Measurements from ENCODE around the gene SLC25A13. TPM values are rescaled to one million over a fixed set of nuclear protein-coding genes. Genes with fewer than 3 reads are reported as not detected.

The SLC25A13 gene
- total RNA-seq, 1 experiment from 2014 or later = 22.2 TPM

GRCh38 chr7:96244244-96244991 is 77.5 kb downstream of the SLC25A13 start:
- DNase-seq (ENCODE audit: low read depth) = no peak

- DNase-seq (ENCODE audit: low read depth) = no peak
Measured at GRCh38 chr7:96243241-96243640, 78.7 kb downstream of the SLC25A13 start.

- DNase-seq (ENCODE audit: low read depth) = no peak
Measured at GRCh38 chr7:96241855-96242254, 80.0 kb downstream of the SLC25A13 start.

- DNase-seq (ENCODE audit: low read depth) = peak; percentile 31
Measured at GRCh38 chr7:96238976-96239766, 82.7 kb downstream of the SLC25A13 start.

- DNase-seq (ENCODE audit: low read depth) = no peak
Measured at GRCh38 chr7:96238474-96238873, 83.4 kb downstream of the SLC25A13 start.

GRCh38 chr7:96237040-96237439 is 84.9 kb downstream of the SLC25A13 start:
- DNase-seq (ENCODE audit: low read depth) = no peak

GRCh38 chr7:96236198-96237039 is 85.5 kb downstream of the SLC25A13 start:
- peak; percentile 100 for DNase-seq (ENCODE audit: low read depth)

- peak; percentile 26 for DNase-seq (ENCODE audit: low read depth)
Measured at GRCh38 chr7:96235281-96235680, 86.6 kb downstream of the SLC25A13 start.

GRCh38 chr7:96233528-96234154 is 88.3 kb downstream of the SLC25A13 start:
- no peak for DNase-seq (ENCODE audit: low read depth)

- DNase-seq (ENCODE audit: low read depth) = no peak
Measured at GRCh38 chr7:96233084-96233483, 88.8 kb downstream of the SLC25A13 start.

- no peak for DNase-seq (ENCODE audit: low read depth)
Measured at GRCh38 chr7:96228760-96229159, 93.1 kb downstream of the SLC25A13 start.

- no peak for DNase-seq (ENCODE audit: low read depth)
Measured at GRCh38 chr7:96225251-96225650, 96.6 kb downstream of the SLC25A13 start.

- DNase-seq (ENCODE audit: low read depth) = no peak
Measured at GRCh38 chr7:96224685-96225084, 97.2 kb downstream of the SLC25A13 start.

GRCh38 chr7:96224073-96224472 is 97.8 kb downstream of the SLC25A13 start:
- no peak for DNase-seq (ENCODE audit: low read depth)

- no peak for DNase-seq (ENCODE audit: low read depth)
Measured at GRCh38 chr7:96221888-96222287, 100.0 kb downstream of the SLC25A13 start.

- DNase-seq (ENCODE audit: low read depth) = peak; percentile 48
Measured at GRCh38 chr7:96219378-96220130, 102.3 kb downstream of the SLC25A13 start.

- DNase-seq (ENCODE audit: low read depth) = no peak
Measured at GRCh38 chr7:96218664-96219243, 103.1 kb downstream of the SLC25A13 start.

GRCh38 chr7:96217147-96217546 is 104.8 kb downstream of the SLC25A13 start:
- no peak for DNase-seq (ENCODE audit: low read depth)

GRCh38 chr7:96216373-96216772 is 105.5 kb downstream of the SLC25A13 start:
- no peak for DNase-seq (ENCODE audit: low read depth)

- DNase-seq (ENCODE audit: low read depth) = no peak
Measured at GRCh38 chr7:96212474-96212873, 109.4 kb downstream of the SLC25A13 start.
